IPS-18c (cell line): ENCODE results near the gene ZNF681.
"Not testable (repeated sequence)": the region's sequence is repeated elsewhere in the genome, so short reads cannot be mapped to it uniquely, and the experiment has no call there.

ENCODE experiments used
- H3K4me3 ChIP-seq: 2 replicates; pipeline ENCODE4 v1.7.0; 2013; ENCODE audit warnings: low read depth, mild to moderate bottlenecking, low read length, moderate library complexity; ENCODE audit not compliant: insufficient read depth
- H3K9me3 ChIP-seq: one replicate; pipeline ENCODE4 v1.6.1; 2013; ENCODE audit warnings: mild to moderate bottlenecking, low read length, moderate library complexity; ENCODE audit not compliant: control insufficient read depth, insufficient read depth

ZNF681 gene

DNA sequence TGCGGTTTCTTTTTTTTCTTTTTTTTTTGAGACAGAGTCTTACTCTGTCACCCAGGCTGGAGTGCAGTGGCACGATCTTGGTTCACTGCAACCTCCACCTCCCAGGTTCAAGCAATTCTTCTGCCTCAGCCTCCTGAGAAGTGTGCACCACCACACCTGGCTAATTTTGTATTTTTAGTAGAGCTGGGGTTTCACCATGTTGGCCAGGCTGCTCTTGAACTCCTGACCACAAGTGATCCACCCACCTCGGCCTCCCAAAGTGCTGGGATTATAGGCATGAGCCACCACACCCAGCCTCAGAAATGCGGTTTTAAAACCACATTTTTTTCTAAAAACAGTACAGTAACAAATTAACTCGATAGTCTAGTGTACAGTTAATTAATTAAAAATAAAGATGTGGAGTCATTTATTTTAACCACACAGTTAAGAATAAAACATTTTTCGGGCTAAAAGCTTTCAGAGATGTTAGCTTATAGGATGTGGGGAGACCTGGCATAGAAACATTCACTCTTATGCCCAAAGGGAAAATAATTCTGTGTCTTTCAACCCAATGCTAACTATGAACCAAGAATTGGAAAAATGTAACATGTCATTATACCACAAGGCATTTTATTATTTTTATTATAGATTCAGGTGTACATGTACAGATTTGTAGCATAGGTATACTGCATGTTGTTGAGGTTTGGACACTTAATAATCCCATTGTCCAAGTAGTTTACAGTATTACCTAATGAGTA, 27.8 kb downstream of the ZNF681 start:
- not testable (repeated sequence) for H3K4me3 ChIP-seq

GRCh38 chr19:23724161-23724560, 34.5 kb downstream of the ZNF681 start:
- not testable (repeated sequence) for H3K9me3 ChIP-seq, H3K4me3 ChIP-seq

More for the DNA sequence above, 27.8 kb downstream of the ZNF681 start:
- H3K9me3 ChIP-seq: not testable (repeated sequence)

DNA sequence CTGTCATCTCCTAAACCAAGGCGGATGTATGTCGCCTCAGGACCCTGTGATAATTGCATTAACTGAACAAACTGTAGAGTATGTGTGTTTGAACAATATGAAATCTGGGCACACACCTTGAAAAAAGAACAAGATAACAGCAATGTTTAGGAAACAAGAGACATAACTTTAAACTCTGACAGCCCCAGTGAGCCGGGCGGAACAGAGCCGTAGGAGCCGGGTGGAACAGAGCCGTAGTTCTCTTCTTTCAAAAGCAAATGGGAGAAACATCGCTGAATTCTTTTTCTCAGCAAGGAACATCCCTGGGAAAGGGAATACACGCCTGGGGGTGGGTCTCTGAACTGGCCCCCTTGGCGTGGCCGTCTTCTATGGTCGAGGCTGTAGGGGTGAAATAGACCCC, 39.9 kb downstream of the ZNF681 start:
- Histone ChIP-seq H3K9me3 (no peaks in the 10 kb centered on the region), H3K4me3 (no peak overlapping the region; the same call in 1 of the 2 replicates)

DNA sequence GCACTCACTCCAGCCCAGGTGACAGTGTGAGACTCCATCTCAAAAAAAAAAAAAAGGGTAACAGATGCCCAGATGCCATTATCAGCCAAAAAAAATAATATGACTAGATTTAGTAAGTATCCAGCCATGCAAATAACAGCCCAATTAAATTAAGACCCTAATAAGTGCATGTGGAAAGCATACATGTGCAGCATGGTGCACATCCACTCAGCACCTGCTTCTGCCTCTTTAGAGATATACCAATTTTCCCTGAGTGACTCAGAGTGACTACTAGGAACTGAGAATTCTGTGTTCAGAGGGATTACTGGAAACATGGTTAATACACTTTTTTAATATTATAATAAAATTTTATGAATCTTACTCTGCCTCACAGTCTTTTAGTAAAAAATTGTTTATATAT, 41.9 kb downstream of the ZNF681 start:
- Histone ChIP-seq H3K4me3 (no peak overlapping the region), H3K9me3 (no peaks in the 10 kb centered on the region)

GRCh38 chr19:23709347-23709746, 49.3 kb downstream of the ZNF681 start:
- Histone ChIP-seq H3K9me3 (no peaks in the 10 kb centered on the region), H3K4me3 (no peak overlapping the region)

- Histone ChIP-seq H3K9me3 (no peaks in the 10 kb centered on the region), H3K4me3 (no peak overlapping the region)
Measured at GRCh38 chr19:23706657-23707056, 52.0 kb downstream of the ZNF681 start.

GRCh38 chr19:23699521-23699860, 59.2 kb downstream of the ZNF681 start:
- Histone ChIP-seq H3K9me3 (no peaks in the 10 kb centered on the region), H3K4me3 (no peak overlapping the region)

GRCh38 chr19:23698711-23699520, 59.8 kb downstream of the ZNF681 start:
- no peak overlapping the region for H3K4me3 ChIP-seq

GRCh38 chr19:23692937-23693336, 65.8 kb downstream of the ZNF681 start:
- H3K9me3 ChIP-seq: not testable (repeated sequence)

More at GRCh38 chr19:23698711-23699520, 59.8 kb downstream of the ZNF681 start:
- H3K9me3 ChIP-seq: no peaks in the 10 kb centered on the region

More at GRCh38 chr19:23692937-23693336, 65.8 kb downstream of the ZNF681 start:
- H3K4me3 ChIP-seq: not testable (repeated sequence)
